Endothelial cell (in vitro differentiated cells): Measurements from ENCODE around the gene RNF31. TPM values are rescaled to one million over a fixed set of nuclear protein-coding genes. Genes with fewer than 3 reads are reported as not detected.
A peak's percentile ranks its signal among the peaks of the same experiment; 100 is the strongest.

ENCODE experiments used
- DNase-seq: peaks from one replicate; pipeline ENCODE4 v3.0.0; 2021; ENCODE audit warnings: low spot score
- H3K27ac Mint-ChIP-seq: one replicate; pipeline ENCODE4 v1.8.0; 2021; ENCODE audit warnings: mixed read lengths, inconsistent platforms; ENCODE audit not compliant: unreplicated experiment
- H3K27me3 Mint-ChIP-seq: one replicate; pipeline ENCODE4 v1.8.0; 2021; ENCODE audit warnings: mild to moderate bottlenecking, moderate library complexity, mixed read lengths, inconsistent platforms; ENCODE audit not compliant: unreplicated experiment
- H3K36me3 Mint-ChIP-seq: one replicate; pipeline ENCODE4 v1.8.0; 2021; ENCODE audit warnings: mild to moderate bottlenecking, low read depth, mixed read lengths, inconsistent platforms; ENCODE audit not compliant: unreplicated experiment
- H3K4me1 Mint-ChIP-seq: one replicate; pipeline ENCODE4 v1.8.0; 2021; ENCODE audit warnings: mild to moderate bottlenecking, mixed read lengths, inconsistent platforms; ENCODE audit not compliant: unreplicated experiment
- H3K4me3 Mint-ChIP-seq: one replicate; pipeline ENCODE4 v1.8.0; 2021; ENCODE audit warnings: mild to moderate bottlenecking, mixed read lengths, inconsistent platforms; ENCODE audit not compliant: unreplicated experiment
- H3K9me3 Mint-ChIP-seq: one replicate; pipeline ENCODE4 v1.8.0; 2021; ENCODE audit warnings: mixed read lengths, inconsistent platforms; ENCODE audit not compliant: unreplicated experiment
- CTCF ChIP-seq: fragments of 200-600 bp; sonication (generic); IDR thresholded peaks from one replicate; pipeline ENCODE4 v1.5.0; 2021; ENCODE audit warnings: antibody characterized with exemption; ENCODE audit not compliant: unreplicated experiment
- total RNA-seq: library from RNA; stranded (reverse); fragmentation: NEBNext Ultra II Directional; extraction: Animal tissue kit (Norgen Biotek cat#: 25700); gene quantifications from one replicate; pipeline ENCODE4 v1.2.1, GENCODE V29; 2021; ENCODE audit not compliant: unreplicated experiment

RNF31 gene
- total RNA-seq, 1 donor from 2014 or later = 90.2 TPM

- H3K36me3 Mint-ChIP-seq = peaks cover 38% of the 10 kb centered on the region
- no peaks in the 10 kb centered on the region for H3K9me3 Mint-ChIP-seq
- H3K4me1 Mint-ChIP-seq = peaks cover 28% of the 10 kb centered on the region
- no peak for DNase-seq
- H3K27ac Mint-ChIP-seq = no peak overlapping the region
- peak overlapping the region; percentile 39 for H3K4me3 Mint-ChIP-seq
- H3K27me3 Mint-ChIP-seq = peaks cover 23% of the 10 kb centered on the region
- no peak for TF ChIP-seq CTCF
Measured at GRCh38 chr14:24192933-24193332, 45.6 kb downstream of the RNF31 start.

GRCh38 chr14:24194186-24194872 lies 47.0 kb downstream of the RNF31 start:
- Mint-ChIP-seq H3K4me1 (peaks cover 26% of the 10 kb centered on the region), H3K27ac (peak overlapping the region; percentile 73), H3K4me3 (peak overlapping the region; percentile 92), H3K36me3 (peaks cover 38% of the 10 kb centered on the region), H3K27me3 (peaks cover 23% of the 10 kb centered on the region), H3K9me3 (no peaks in the 10 kb centered on the region)
- no peak for TF ChIP-seq CTCF
- no peak for DNase-seq

GRCh38 chr14:24194873-24195185 lies 47.5 kb downstream of the RNF31 start:
- peaks cover 24% of the 10 kb centered on the region for H3K4me1 Mint-ChIP-seq
- no peak for DNase-seq
- no peaks in the 10 kb centered on the region for H3K9me3 Mint-ChIP-seq
- H3K27me3 Mint-ChIP-seq = peaks cover 22% of the 10 kb centered on the region
- H3K36me3 Mint-ChIP-seq = peaks cover 36% of the 10 kb centered on the region
- TF ChIP-seq CTCF = no peak
- peak overlapping the region; percentile 92 for H3K4me3 Mint-ChIP-seq
- H3K27ac Mint-ChIP-seq = peak overlapping the region; percentile 73

GRCh38 chr14:24195186-24196070 lies 48.1 kb downstream of the RNF31 start, which contains the start of gene TM9SF1:
TSS of gene TM9SF1 (minus strand) at chr14:24195441. CDS start at chr14:24195019, 422 bp downstream.
- no peak for TF ChIP-seq CTCF
- Mint-ChIP-seq H3K27ac (peak within 1 kb of the TSS; percentile 98), H3K4me3 (peak within 1 kb of the TSS; percentile 97), H3K4me1 (peaks cover 24% of the 10 kb centered on the region), H3K27me3 (peaks cover 21% of the 10 kb centered on the region), H3K36me3 (peaks cover 33% of the 10 kb centered on the region), H3K9me3 (no peaks in the 10 kb centered on the region)
- DNase-seq = peak; percentile 77
